ENCODE data around the gene FIS1.

The FIS1 gene

DNA sequence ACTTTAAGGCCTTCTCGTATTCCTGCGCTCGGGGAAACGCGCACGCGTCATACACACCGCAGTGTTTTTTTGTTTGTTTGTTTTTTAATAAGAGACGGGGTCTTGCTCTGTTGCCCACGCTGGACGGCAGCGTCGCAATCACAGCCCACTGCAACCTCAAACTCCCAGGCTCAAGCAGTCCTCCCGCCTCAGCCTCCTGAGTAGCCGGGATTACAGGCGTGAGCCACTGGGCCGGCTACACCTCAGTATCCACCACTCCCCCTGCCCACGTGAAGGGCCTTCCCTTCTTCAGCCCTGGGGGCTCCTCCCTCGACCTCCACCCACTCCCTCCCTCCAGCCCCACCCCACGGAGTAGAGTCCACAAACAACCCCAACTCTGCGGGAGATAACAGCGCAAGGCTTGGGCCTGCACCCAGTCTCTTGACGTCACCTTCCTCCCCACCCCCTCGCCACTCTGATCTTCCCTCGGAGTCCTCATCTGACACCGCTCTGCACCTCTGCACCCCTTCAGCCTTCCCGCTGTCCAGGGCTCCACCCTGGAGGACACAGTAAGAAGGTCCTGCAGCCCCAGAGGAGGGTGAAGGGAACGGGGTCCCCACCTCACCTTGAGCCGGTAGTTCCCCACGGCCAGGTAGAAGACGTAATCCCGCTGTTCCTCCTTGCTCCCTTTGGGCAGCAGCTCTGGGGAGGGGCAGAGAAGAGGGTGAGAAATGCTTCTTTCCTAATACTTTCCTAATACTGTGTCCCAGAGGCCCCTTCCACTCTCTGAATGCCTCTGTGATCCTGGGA lies 4.5 kb downstream of the FIS1 start:
- TF ChIP-seq, protein P1, sequence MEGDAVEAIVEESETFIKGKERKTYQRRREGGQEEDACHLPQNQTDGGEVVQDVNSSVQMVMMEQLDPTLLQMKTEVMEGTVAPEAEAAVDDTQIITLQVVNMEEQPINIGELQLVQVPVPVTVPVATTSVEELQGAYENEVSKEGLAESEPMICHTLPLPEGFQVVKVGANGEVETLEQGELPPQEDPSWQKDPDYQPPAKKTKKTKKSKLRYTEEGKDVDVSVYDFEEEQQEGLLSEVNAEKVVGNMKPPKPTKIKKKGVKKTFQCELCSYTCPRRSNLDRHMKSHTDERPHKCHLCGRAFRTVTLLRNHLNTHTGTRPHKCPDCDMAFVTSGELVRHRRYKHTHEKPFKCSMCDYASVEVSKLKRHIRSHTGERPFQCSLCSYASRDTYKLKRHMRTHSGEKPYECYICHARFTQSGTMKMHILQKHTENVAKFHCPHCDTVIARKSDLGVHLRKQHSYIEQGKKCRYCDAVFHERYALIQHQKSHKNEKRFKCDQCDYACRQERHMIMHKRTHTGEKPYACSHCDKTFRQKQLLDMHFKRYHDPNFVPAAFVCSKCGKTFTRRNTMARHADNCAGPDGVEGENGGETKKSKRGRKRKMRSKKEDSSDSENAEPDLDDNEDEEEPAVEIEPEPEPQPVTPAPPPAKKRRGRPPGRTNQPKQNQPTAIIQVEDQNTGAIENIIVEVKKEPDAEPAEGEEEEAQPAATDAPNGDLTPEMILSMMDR (conservative IDR thresholded peaks at IDR 0.05; ENCODE audit: low read depth, low read length): no peak
- H3K4me3 ChIP-seq (ENCODE audit: low read length): no peak overlapping the region
- DNase-seq (ENCODE audit: low read depth): no peak

DNA sequence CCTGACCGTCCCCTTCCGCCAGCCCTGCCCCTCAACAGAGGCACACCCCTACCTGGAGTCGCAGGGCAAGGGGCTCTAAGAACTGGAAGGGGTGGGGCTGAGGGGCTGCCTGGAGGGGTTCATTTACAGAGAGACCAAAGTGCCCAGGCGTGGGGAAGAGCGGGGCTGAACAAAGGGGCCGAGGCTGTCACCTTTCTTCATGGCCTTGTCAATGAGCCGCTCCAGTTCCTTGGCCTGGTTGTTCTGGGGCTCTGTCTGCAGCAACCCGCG lies 5.0 kb downstream of the FIS1 start:
- no peak for DNase-seq (ENCODE audit: low read depth)
- H3K4me3 ChIP-seq (ENCODE audit: low read length): no peak overlapping the region
- TF ChIP-seq, protein P1 (conservative IDR thresholded peaks at IDR 0.05; ENCODE audit: low read depth, low read length): no peak

DNA sequence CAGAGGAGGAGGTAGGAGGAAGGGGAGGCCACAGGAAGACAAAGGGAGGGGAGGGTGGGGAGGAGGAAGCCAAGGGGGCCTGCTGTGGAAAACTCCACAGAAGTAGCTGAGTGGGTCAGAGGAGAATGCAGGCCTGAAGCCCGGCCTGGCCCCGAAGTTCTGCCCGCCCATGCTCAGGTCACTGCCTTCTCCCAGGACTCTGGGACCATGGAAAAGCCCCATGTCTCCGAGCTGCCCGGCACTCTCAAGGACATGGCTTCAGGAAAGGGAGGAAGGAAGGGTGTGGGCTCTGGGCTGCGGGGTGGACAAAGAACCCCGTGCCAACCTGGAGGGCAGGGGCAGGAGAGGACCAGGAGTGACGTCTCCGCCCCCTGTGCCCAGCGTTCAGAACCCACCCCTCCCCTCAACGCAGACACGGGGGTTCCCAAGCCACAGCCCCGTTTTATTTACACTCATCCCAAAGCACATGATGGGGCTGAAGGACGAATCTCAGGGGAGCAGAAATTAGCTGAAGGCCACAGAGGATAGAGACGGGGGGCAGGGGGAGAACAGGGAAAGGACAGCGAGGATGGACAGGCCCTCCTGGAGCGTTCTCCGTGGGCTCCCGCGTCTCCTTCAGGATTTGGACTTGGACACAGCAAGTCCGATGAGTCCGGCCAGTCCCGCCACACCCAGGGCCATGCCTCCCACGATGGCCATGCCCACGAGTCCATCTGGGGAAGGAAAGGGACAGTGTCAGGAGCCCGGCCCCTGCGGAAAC lies 5.5 kb downstream of the FIS1 start:
- TF ChIP-seq, protein P1 (conservative IDR thresholded peaks at IDR 0.05; ENCODE audit: low read depth, low read length): no peak
- no peak overlapping the region for H3K4me3 ChIP-seq (ENCODE audit: low read length)

DNA sequence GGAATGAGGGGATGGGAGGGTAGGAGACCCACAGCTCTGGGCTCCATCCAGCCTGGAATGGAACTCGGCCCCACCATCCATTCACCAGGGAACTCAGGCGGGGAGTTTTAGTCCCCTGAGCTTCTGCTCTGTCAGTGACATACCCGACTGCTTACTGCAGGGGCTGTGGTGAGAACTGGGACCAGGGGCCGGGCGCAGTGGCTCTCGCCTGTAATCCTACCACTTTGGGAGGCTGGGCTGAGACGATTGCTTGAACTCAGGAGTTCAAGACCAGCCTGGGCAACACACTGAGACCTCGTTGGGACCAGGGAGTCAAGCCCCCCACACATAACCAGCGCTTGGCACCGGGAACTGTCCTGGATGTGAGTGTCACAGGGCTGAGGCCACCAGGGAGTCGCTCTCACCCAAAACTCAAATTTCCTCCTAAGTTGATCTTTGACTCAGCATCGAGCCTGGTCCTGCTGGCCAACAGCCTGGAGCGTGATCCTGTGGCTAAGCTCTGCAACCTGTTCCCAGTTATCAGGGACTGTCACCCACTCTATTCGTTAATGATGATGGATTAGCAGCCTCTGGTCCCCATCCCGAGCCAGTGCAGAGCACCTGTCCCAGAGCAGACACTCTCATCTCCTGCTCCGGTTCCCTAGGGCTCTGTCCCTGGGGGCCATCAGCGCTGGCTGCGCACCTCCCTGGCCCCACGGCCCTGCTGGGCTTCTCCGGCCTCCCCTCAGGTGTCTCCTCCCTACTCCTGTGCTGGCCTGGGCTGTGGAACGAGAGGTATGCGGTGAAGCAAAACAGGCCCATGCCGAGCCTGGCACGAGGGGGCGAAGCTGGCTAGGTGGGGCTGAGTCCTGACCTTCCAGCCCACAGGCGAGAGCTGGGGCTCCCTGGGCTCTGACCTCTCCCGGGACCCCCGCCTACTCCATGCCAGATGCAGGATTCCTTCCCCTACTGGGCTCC lies 6.4 kb downstream of the FIS1 start:
- no peak overlapping the region for H3K4me3 ChIP-seq (ENCODE audit: low read length)
- DNase-seq (ENCODE audit: low read depth): no peak
- TF ChIP-seq, protein P1 (conservative IDR thresholded peaks at IDR 0.05; ENCODE audit: low read depth, low read length): no peak

More for the DNA sequence above, 5.5 kb downstream of the FIS1 start:
- DNase-seq (ENCODE audit: low read depth): no peak

DNA sequence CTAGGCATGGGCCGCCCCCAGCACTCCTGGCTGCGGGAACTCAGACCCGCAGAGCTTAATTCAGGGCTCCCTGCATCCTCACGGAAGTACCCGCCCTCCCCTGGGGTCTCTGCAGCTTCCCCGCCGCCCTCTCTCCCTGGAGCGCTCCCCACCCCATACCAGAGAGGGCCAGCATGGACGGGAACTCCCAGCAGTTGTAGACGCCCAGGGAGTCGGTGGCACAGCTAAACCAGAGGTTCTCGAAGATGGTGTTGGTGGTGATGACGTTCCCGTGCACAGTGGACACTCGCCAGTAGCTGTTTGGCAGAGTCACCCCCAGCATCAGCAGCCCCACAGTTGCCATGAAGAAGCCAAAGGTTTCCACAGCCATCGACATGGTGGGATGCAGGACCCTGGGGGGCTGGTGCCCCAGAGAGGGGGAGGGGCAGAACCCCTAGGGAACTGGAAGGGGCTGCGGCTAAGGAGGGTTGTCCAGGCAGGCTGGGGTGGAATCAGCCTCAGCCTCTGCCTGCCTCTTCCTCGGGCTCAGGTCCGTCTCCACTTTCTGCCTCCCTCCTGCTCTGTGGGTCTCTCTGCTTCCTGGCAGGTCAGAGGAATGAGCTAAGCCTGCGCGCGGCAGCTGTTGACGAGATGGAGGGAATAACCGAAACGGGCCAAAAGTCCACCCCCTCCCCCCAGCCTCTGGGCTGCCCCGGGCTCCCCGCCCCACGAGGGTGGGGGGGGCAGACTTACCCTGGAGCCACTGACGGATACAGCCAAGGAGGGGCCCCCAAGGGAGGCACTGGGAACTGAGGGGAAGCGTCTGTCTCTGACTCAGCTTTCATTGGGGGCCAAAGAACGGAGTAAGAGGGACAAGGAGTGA lies 7.4 kb downstream of the FIS1 start, which contains the start of gene CLDN15:
Gene CLDN15, minus strand, starts transcription at position 597 of the 862 bp plus-strand sequence. Its CDS starts 221 bp downstream, at position 376.
- H3K4me3 ChIP-seq (ENCODE audit: low read length): no peak within 1 kb of the TSS
- DNase-seq (ENCODE audit: low read depth): no peak
- TF ChIP-seq, protein P1 (conservative IDR thresholded peaks at IDR 0.05; ENCODE audit: low read depth, low read length): no peak

DNA sequence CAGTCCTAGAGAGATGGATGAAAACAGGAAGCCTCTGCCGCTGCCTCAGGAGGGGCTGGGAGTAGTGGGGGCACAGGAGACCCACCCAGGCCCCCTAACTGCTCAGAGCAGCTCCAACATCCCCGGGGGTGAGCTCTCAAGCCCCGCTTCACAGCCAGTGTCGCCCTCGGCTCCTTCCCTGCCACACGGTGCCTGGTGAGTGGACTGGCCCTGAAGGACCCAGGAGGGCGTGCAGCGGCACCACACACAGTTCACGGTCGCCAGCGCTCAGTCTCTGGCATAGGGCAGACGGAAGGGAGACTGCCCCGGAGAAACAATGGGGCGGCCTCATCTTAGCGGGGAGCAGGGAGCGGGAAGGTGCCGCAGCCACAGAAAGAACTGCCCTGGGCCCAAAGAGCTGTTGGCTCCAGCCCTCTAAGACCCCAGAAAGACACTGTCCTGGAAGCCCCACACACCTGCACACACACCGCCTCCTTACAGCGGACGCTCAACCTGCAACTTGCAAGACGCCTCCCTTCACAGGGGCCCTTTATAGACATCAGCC lies 8.5 kb downstream of the FIS1 start:
- no peak overlapping the region for H3K4me3 ChIP-seq (ENCODE audit: low read length)
- TF ChIP-seq, protein P1 (conservative IDR thresholded peaks at IDR 0.05; ENCODE audit: low read depth, low read length): no peak
- DNase-seq (ENCODE audit: low read depth): no peak
